Activated CD4-positive, alpha-beta T cell treated with anti-CD3 and anti-CD28 coated beads, Interleukin-2, amount 10 ng/mL, durations not matched to agents 7 days and 5 days (primary cell): ENCODE measurements around the gene SUSD6. TPM values are rescaled to one million over a fixed set of nuclear protein-coding genes. Genes with fewer than 3 reads are reported as not detected.
A peak's percentile ranks its signal among the peaks of the same experiment; 100 is the strongest.

ENCODE experiments used
- CTCF ChIA-PET: fragments of 350-600 bp; sonication (Branson Sonifier 250); formaldehyde crosslinking; loops from one replicate; lab custom pipeline; 2021; ENCODE audit warnings: antibody characterized with exemption; lab: Charles Lee
- POLR2A ChIA-PET: fragments of 350-600 bp; sonication (Branson Sonifier 250); formaldehyde crosslinking; loops from one replicate; lab custom pipeline; 2021; ENCODE audit warnings: antibody characterized with exemption; lab: Charles Lee
- DNase-seq: peaks from one replicate; pipeline ENCODE4 v3.0.0-alpha.2; 2020
- H3K27ac Mint-ChIP-seq: one replicate; pipeline ENCODE4 v1.8.0; 2021; ENCODE audit warnings: mild to moderate bottlenecking, moderate library complexity, mixed read lengths
- H3K27me3 Mint-ChIP-seq: one replicate; pipeline ENCODE4 v1.8.0; 2021; ENCODE audit warnings: mixed read lengths
- H3K36me3 Mint-ChIP-seq: one replicate; pipeline ENCODE4 v1.8.0; 2021; ENCODE audit warnings: low read depth, mixed read lengths
- H3K4me1 Mint-ChIP-seq: one replicate; pipeline ENCODE4 v1.8.0; 2021; ENCODE audit warnings: mixed read lengths
- H3K4me3 Mint-ChIP-seq: one replicate; pipeline ENCODE4 v1.8.0; 2021; ENCODE audit warnings: mild to moderate bottlenecking, moderate library complexity, mixed read lengths
- H3K9me3 Mint-ChIP-seq: one replicate; pipeline ENCODE4 v1.8.0; 2021; ENCODE audit warnings: mixed read lengths
- total RNA-seq, 2 experiments: library from RNA; stranded (reverse); gene quantifications; one replicate each; pipeline ENCODE4 v1.2.3, GENCODE V29; 2021

SUSD6 gene
- total RNA-seq, 2 experiments from 2014 or later: 42.6 to 45.0 TPM

GRCh38 chr14:69574954-69575295 lies 36.5 kb upstream of the SUSD6 start:
- POLR2A ChIA-PET: no interaction called here
- Mint-ChIP-seq H3K9me3 (no peaks in the 10 kb centered on the region), H3K27me3 (peaks cover 64% of the 10 kb centered on the region), H3K4me1 (peaks cover 14% of the 10 kb centered on the region), H3K27ac (no peak overlapping the region), H3K36me3 (peaks cover 2% of the 10 kb centered on the region), H3K4me3 (peak overlapping the region; percentile 75)
- CTCF ChIA-PET: interaction anchor here (0.6 to 1.3 kb wide), 8 partner anchors 14 to 296 kb away, joined by 3 to 4 read pairs (median 3); no protein-coding TSS in a partner anchor
- DNase-seq: no peak

GRCh38 chr14:69579476-69579875 lies 31.9 kb upstream of the SUSD6 start:
- H3K27me3 Mint-ChIP-seq: peaks cover 35% of the 10 kb centered on the region
- no peak overlapping the region for H3K27ac Mint-ChIP-seq
- H3K4me1 Mint-ChIP-seq: peaks cover 3% of the 10 kb centered on the region
- no peak for DNase-seq
- POLR2A ChIA-PET: no interaction called here
- CTCF ChIA-PET: interaction anchor here (1.1 to 1.9 kb wide), 4 partner anchors 36 to 147 kb away, joined by 4 to 12 read pairs (median 5); no protein-coding TSS in a partner anchor
- peaks cover 2% of the 10 kb centered on the region for H3K36me3 Mint-ChIP-seq
- no peak overlapping the region for H3K4me3 Mint-ChIP-seq
- no peaks in the 10 kb centered on the region for H3K9me3 Mint-ChIP-seq

DNA sequence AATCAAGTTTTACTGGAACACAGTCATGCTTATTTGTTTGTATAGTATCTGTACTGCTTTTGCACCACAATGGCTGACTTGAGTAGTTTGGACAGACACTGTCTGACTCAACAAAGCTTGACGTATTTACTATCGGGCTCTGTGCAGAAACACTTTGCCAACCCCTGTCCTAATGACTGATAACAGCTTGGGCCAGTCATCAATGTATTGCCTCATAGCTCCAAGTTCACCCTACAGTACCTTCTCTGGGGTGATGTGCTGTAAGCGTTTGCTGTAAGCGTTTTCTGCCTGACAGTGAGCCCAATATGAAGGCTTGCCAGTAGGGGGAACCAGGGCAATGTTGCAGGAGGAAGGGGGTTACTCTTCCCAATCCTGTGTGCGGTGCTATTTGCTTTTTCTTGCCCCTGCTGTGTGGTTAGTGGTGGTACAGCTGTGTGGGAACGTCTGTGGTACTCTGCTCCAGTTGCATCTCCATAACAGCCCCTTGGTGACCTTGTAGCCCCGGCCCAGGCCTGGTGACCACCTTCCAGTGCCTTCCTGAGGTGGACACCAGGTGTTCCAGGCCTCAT lies 31.3 kb upstream of the SUSD6 start:
- peaks cover 30% of the 10 kb centered on the region for H3K27me3 Mint-ChIP-seq

GRCh38 chr14:69581316-69581935 lies 30.0 kb upstream of the SUSD6 start:
- ChIA-PET CTCF (interaction anchor here (0.7 to 1.9 kb wide), 3 partner anchors 18 to 149 kb away, joined by 3 to 12 read pairs (median 4); no protein-coding TSS in a partner anchor), POLR2A (no interaction called here)
- Mint-ChIP-seq H3K27me3 (peaks cover 20% of the 10 kb centered on the region), H3K4me1 (peaks cover 6% of the 10 kb centered on the region), H3K4me3 (no peak overlapping the region), H3K9me3 (no peaks in the 10 kb centered on the region), H3K36me3 (no peaks in the 10 kb centered on the region), H3K27ac (no peak overlapping the region)
- no peak for DNase-seq

More for the DNA sequence above, 31.3 kb upstream of the SUSD6 start:
- Mint-ChIP-seq H3K4me1 (peaks cover 3% of the 10 kb centered on the region), H3K27ac (no peak overlapping the region), H3K9me3 (no peaks in the 10 kb centered on the region), H3K4me3 (no peak overlapping the region), H3K36me3 (no peaks in the 10 kb centered on the region)
- ChIA-PET CTCF (interaction anchor here (0.6 to 1.9 kb wide), 7 partner anchors 36 to 646 kb away, joined by 3 to 12 read pairs (median 4); no protein-coding TSS in a partner anchor), POLR2A (no interaction called here)
- peak; percentile 36 for DNase-seq

- CTCF ChIA-PET: interaction anchor here (2.0 kb wide), 1 partner anchor 145 kb away, joined by 7 read pairs; no protein-coding TSS in a partner anchor
- no peaks in the 10 kb centered on the region for H3K36me3 Mint-ChIP-seq
These were observed 29.2 kb upstream of the SUSD6 start for GRCh38 chr14:69582212-69582611.

GRCh38 chr14:69582829-69583228 lies 28.6 kb upstream of the SUSD6 start:
- no peaks in the 10 kb centered on the region for H3K9me3 Mint-ChIP-seq
- CTCF ChIA-PET: interaction anchor here (2.0 kb wide), 1 partner anchor 144 kb away, joined by 7 read pairs; no protein-coding TSS in a partner anchor
- H3K4me3 Mint-ChIP-seq: no peak overlapping the region
- no peaks in the 10 kb centered on the region for H3K36me3 Mint-ChIP-seq
- POLR2A ChIA-PET: no interaction called here
- no peak overlapping the region for H3K27ac Mint-ChIP-seq
- H3K27me3 Mint-ChIP-seq: peaks cover 13% of the 10 kb centered on the region
- DNase-seq: no peak
- H3K4me1 Mint-ChIP-seq: peaks cover 12% of the 10 kb centered on the region

More at GRCh38 chr14:69582212-69582611, 29.2 kb upstream of the SUSD6 start:
- H3K4me1 Mint-ChIP-seq: peaks cover 6% of the 10 kb centered on the region
- no peak for DNase-seq
- H3K27ac Mint-ChIP-seq: no peak overlapping the region
- peaks cover 15% of the 10 kb centered on the region for H3K27me3 Mint-ChIP-seq
- POLR2A ChIA-PET: no interaction called here
- H3K9me3 Mint-ChIP-seq: no peaks in the 10 kb centered on the region
- H3K4me3 Mint-ChIP-seq: no peak overlapping the region

DNA sequence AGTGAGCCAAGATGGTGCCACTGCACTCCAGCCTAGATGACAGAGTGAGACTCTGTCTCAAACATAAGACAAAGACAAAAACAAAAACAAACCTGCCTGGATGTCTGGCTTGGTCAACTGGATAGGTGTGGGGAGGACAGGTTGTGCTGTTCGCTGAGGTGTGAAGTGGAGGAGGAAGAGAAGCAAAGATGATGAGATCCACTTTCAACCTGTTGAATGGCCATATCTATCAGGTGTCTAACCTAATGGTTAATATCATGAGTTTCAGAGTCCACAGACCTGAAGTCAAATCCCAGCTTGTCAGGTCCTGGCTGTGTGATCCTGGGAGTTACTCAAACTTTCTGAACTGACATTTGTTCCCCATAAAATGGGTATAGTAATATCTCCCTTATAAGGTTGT lies 27.0 kb upstream of the SUSD6 start:
- Mint-ChIP-seq H3K27me3 (peaks cover 6% of the 10 kb centered on the region), H3K4me3 (no peak overlapping the region), H3K27ac (no peak overlapping the region), H3K9me3 (no peaks in the 10 kb centered on the region), H3K36me3 (no peaks in the 10 kb centered on the region), H3K4me1 (peaks cover 12% of the 10 kb centered on the region)
- CTCF ChIA-PET: interaction anchor here (0.5 to 2.9 kb wide), 14 partner anchors 8 to 599 kb away, joined by 3 to 18 read pairs (median 4); partner anchors contain the start of gene SRSF5
- no peak for DNase-seq
- POLR2A ChIA-PET: interaction anchor here (0.6 kb wide), 2 partner anchors 41 to 182 kb away, joined by 4 to 5 read pairs; no protein-coding TSS in a partner anchor

DNA sequence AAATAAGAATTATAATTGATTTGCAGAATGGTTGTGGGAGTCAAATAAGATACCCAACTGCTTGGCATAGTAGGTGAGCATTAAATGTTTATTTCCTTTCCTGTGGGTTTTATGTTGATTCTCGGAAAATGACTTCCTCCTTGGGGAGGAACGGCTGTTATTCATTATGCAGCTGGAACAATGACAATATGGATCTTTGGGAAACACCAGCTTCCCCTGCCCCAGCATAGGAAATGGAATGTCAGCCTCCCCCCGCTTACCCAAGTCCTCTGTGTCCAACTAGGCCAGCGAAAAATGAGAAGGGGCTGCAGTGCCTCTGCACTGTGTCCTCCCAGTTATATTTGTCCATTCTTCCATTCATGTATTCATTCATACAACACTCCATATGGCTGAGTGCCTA lies 25.0 kb upstream of the SUSD6 start:
- no peak for DNase-seq
- Mint-ChIP-seq H3K4me3 (no peak overlapping the region), H3K4me1 (peaks cover 12% of the 10 kb centered on the region), H3K36me3 (no peaks in the 10 kb centered on the region), H3K27me3 (no peaks in the 10 kb centered on the region), H3K9me3 (no peaks in the 10 kb centered on the region), H3K27ac (no peak overlapping the region)
- ChIA-PET POLR2A (no interaction called here), CTCF (interaction anchor here (1.1 to 2.9 kb wide), 4 partner anchors 127 to 181 kb away, joined by 3 to 18 read pairs (median 8); partner anchors contain the start of gene SRSF5)

GRCh38 chr14:69587389-69587788 lies 24.0 kb upstream of the SUSD6 start:
- Mint-ChIP-seq H3K4me1 (peaks cover 12% of the 10 kb centered on the region), H3K4me3 (no peak overlapping the region), H3K27ac (no peak overlapping the region), H3K9me3 (no peaks in the 10 kb centered on the region), H3K27me3 (no peaks in the 10 kb centered on the region), H3K36me3 (no peaks in the 10 kb centered on the region)
- POLR2A ChIA-PET: no interaction called here
- no peak for DNase-seq
- CTCF ChIA-PET: interaction anchor here (1.5 kb wide), 1 partner anchor 140 kb away, joined by 3 read pairs; no protein-coding TSS in a partner anchor

DNA sequence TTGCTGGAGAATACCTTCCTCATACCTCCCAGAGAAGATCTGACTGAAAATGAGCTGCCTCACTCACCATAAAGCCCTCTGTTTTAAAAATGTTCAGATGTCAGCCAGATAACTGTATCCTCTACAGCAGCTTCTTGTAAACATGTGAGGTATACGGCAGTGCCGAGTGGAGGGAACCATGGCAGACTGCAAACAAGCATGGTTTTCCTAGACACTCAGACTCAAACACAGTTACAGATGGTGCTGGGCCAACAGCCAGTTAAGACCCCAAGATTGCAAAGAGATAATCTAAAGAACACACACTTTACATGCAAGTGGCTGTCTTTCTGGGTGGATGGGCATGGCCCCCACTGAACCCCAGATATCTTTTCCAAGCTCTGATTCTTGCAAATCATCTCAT lies 20.1 kb upstream of the SUSD6 start:
- no peaks in the 10 kb centered on the region for H3K27me3 Mint-ChIP-seq
- no peaks in the 10 kb centered on the region for H3K36me3 Mint-ChIP-seq
- DNase-seq: no peak
- H3K4me3 Mint-ChIP-seq: no peak overlapping the region
- peaks cover 6% of the 10 kb centered on the region for H3K4me1 Mint-ChIP-seq
- H3K9me3 Mint-ChIP-seq: no peaks in the 10 kb centered on the region
- ChIA-PET CTCF (interaction anchor here (1.0 kb wide), 1 partner anchor 14 kb away, joined by 4 read pairs; no protein-coding TSS in a partner anchor), POLR2A (no interaction called here)
- no peak overlapping the region for H3K27ac Mint-ChIP-seq

DNA sequence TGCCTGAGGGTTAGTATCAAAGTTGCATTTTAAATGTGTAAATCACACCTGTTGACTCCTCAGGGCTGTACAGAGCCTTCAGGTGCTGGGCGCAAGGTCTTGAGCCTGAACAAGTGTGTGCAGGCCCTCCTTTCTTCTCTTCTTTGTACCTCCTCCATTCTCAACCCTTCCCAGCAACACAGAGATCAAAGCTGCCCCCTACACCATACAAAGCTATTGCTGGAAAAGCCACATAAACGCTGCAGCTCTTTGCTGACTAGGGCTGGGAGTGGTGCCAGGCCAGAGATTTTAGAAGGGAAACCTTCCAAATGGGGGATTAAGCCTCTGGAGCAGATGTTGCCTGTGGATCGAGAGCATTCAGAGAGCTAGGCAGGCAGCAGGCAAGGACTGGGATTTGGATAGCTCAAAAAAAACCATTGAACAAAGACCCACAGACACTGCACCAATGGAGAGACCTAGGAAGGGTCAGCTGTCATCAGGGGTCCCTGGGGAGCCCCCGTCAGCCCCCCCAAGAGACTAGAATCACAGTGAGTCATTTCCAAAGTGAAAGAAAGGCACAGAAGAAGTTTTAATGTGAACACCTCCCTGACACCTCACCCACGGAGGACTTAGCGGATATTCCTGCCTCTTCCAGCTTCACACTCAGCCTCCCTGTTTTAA lies 18.2 kb upstream of the SUSD6 start:
- Mint-ChIP-seq H3K4me1 (no peaks in the 10 kb centered on the region), H3K27ac (no peak overlapping the region), H3K9me3 (no peaks in the 10 kb centered on the region), H3K4me3 (no peak overlapping the region), H3K36me3 (no peaks in the 10 kb centered on the region), H3K27me3 (no peaks in the 10 kb centered on the region)
- POLR2A ChIA-PET: no interaction called here
- CTCF ChIA-PET: interaction anchor here (0.6 to 1.4 kb wide), 3 partner anchors 36 to 214 kb away, joined by 3 to 5 read pairs (median 4); no protein-coding TSS in a partner anchor
- no peak for DNase-seq

DNA sequence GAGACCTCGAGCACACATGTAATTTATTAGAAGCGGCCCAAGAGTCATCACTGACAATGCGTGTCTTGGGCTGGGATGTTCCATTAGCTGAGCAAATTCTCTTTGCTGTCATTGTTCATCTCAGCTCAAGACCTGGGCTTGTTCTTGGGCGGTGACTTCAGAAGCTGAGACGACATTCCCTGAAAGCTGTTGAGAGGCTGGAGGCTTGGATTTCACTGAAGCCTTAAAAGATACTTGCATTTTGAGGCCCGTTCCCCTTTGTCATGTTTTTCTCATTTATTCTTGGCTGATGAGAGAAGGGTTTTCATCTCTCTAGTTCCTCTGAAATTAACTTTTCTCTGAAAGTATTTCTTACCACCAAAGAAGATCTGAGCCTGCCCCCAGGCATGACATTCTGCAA lies 16.6 kb upstream of the SUSD6 start:
- Mint-ChIP-seq H3K9me3 (no peaks in the 10 kb centered on the region), H3K4me3 (no peak overlapping the region)
- CTCF ChIA-PET: interaction anchor here (0.6 to 0.7 kb wide), 4 partner anchors 9 to 382 kb away, joined by 3 to 4 read pairs (median 3); no protein-coding TSS in a partner anchor

More for the DNA sequence above, 16.6 kb upstream of the SUSD6 start:
- Mint-ChIP-seq H3K36me3 (no peaks in the 10 kb centered on the region), H3K27me3 (no peaks in the 10 kb centered on the region), H3K4me1 (no peaks in the 10 kb centered on the region), H3K27ac (no peak overlapping the region)
- no peak for DNase-seq
- POLR2A ChIA-PET: no interaction called here
